Astrocyte of the cerebellum (primary cell): Measurements from ENCODE around the gene AGPAT3.

Experiments
- DNase-seq: peaks from one replicate; pipeline ENCODE4 v3.0.0-alpha.2; 2011; ENCODE audit warnings: low read depth
- H3K4me3 ChIP-seq: 2 replicates; pipeline ENCODE4 v1.5.1; 2011; ENCODE audit warnings: mild to moderate bottlenecking, low read depth, low read length, moderate library complexity
- CTCF ChIP-seq: IDR thresholded peaks from 2 replicates; pipeline ENCODE4 v1.5.1; 2012; ENCODE audit warnings: low read length, low read depth, moderate library complexity, mild to moderate bottlenecking; ENCODE audit errors: missing control alignments
- in situ Hi-C: cut with HindIII; loops from 2 replicates; pipeline ENCODE4 v1.10.0; 2017; ENCODE audit warnings: low sequenced_read_pairs

AGPAT3 gene

GRCh38 chr21:43938751-43939442, 73.9 kb downstream of the AGPAT3 start:
- peak; percentile 93 for TF ChIP-seq CTCF
- in situ Hi-C loops: no loop called here
- DNase-seq: no peak
- no peak overlapping the region for H3K4me3 ChIP-seq

- H3K4me3 ChIP-seq: no peak overlapping the region
- no peak for DNase-seq
- in situ Hi-C loops: loop anchor here (5.0 kb wide), 1 partner anchor 32 kb away; no protein-coding TSS in a partner anchor
- TF ChIP-seq CTCF: no peak
Observed at GRCh38 chr21:43939443-43940328, 74.7 kb downstream of the AGPAT3 start.

- in situ Hi-C loops: loop anchor here (5.0 kb wide), 1 partner anchor 33 kb away; no protein-coding TSS in a partner anchor
- H3K4me3 ChIP-seq: no peak overlapping the region
- TF ChIP-seq CTCF: no peak
- DNase-seq: no peak
Observed at GRCh38 chr21:43940329-43941050, 75.5 kb downstream of the AGPAT3 start.

GRCh38 chr21:43942201-43942600, 77.2 kb downstream of the AGPAT3 start:
- no peak for TF ChIP-seq CTCF
- H3K4me3 ChIP-seq: no peak overlapping the region
- no peak for DNase-seq
- in situ Hi-C loops: loop anchor here (5.0 kb wide), 1 partner anchor 35 kb away; no protein-coding TSS in a partner anchor

- H3K4me3 ChIP-seq: no peak overlapping the region
- in situ Hi-C loops: loop anchor here (5.0 kb wide), 1 partner anchor 35 kb away; no protein-coding TSS in a partner anchor
- TF ChIP-seq CTCF: no peak
- no peak for DNase-seq
Observed at GRCh38 chr21:43942621-43943020, 77.6 kb downstream of the AGPAT3 start.

- no peak for DNase-seq
- TF ChIP-seq CTCF: no peak
- no peak overlapping the region for H3K4me3 ChIP-seq
- in situ Hi-C loops: loop anchor here (5.0 kb wide), 1 partner anchor 36 kb away; no protein-coding TSS in a partner anchor
Observed at GRCh38 chr21:43943512-43944077, 78.6 kb downstream of the AGPAT3 start.
